Measurements from ENCODE around the gene TRIM29.

GRCh38 chr11:120102050-120102863 lies 35.7 kb downstream of the TRIM29 start:
- TF ChIP-seq RAD21 (IDR thresholded peaks at IDR 0.05; ENCODE audit: low read depth) (no peak), CEBPB (IDR thresholded peaks at IDR 0.05) (no peak), MAX (IDR thresholded peaks at IDR 0.05) (no peak), EP300 (IDR thresholded peaks at IDR 0.05; ENCODE audit: borderline replicate concordance) (no peak), USF1 (IDR thresholded peaks at IDR 0.05) (no peak)

Measured in Ishikawa (cell line).